Measurements from ENCODE around the gene SPR. TPM values are rescaled to one million over a fixed set of nuclear protein-coding genes. Genes with fewer than 3 reads are reported as not detected.

SPR gene
- total and polyA plus RNA-seq, 2 of the 13 experiments (the other 11 are each of a cell fraction or from before 2014, with no cell fraction given): 34.0 to 96.0 TPM

- TF ChIP-seq ZNF687 (CRISPR knock-in tag; IDR thresholded peaks at IDR 0.05) (peak; percentile 91), ZNF646 (CRISPR knock-in tag; IDR thresholded peaks at IDR 0.05) (no peak), PCBP2 (optimal IDR thresholded peaks at IDR 0.05; ENCODE audit: low read depth, low read length, poor library complexity, severe bottlenecking) (no peak), IKZF4 (CRISPR knock-in tag; IDR thresholded peaks at IDR 0.05; ENCODE audit: borderline replicate concordance, low read depth, not compliant biosample characterization) (peak; percentile 36), ZFP37 (CRISPR knock-in tag; IDR thresholded peaks at IDR 0.05; ENCODE audit: borderline replicate concordance) (0 out of 2 replicates have a peak, but pooled peaks have one; percentile 50), HCFC1 (IDR thresholded peaks at IDR 0.05; ENCODE audit: low read depth, low read length) (no peak), KMT2A (CRISPR knock-in tag; IDR thresholded peaks at IDR 0.05) (0 out of 2 replicates have a peak, but pooled peaks have one; percentile 30), KAT8 (CRISPR knock-in tag; IDR thresholded peaks at IDR 0.05) (peak; percentile 37; the same call in 1 of the 2 replicates), ZNF639 (CRISPR knock-in tag; conservative IDR thresholded peaks at IDR 0.05) (peak; percentile 72; the same call in 1 of the 2 replicates), REL (CRISPR knock-in tag; conservative IDR thresholded peaks at IDR 0.05) (no peak; the same call in 1 of the 2 replicates), KLF9 (CRISPR knock-in tag; IDR thresholded peaks at IDR 0.05; ENCODE audit: low read depth) (no peak), SIX4 (CRISPR knock-in tag; IDR thresholded peaks at IDR 0.05) (no peak), ZC3H13 (CRISPR knock-in tag; IDR thresholded peaks at IDR 0.05) (peak; percentile 92), PREB (CRISPR knock-in tag; IDR thresholded peaks at IDR 0.05) (no peak), HMG20A (CRISPR knock-in tag; IDR thresholded peaks at IDR 0.05; ENCODE audit: borderline replicate concordance) (no peak), ZNF652 (CRISPR knock-in tag; IDR thresholded peaks at IDR 0.05; ENCODE audit: borderline replicate concordance, low read depth) (no peak), KLF13 (CRISPR knock-in tag; IDR thresholded peaks at IDR 0.05) (no peak)
Observed at GRCh38 chr2:72887032-72887739, at the start of gene SPR (continued).
